ENCODE results near the gene ALDH1B1. TPM values are rescaled to one million over a fixed set of nuclear protein-coding genes. Genes with fewer than 3 reads are reported as not detected.

Gene ALDH1B1
- total RNA-seq, 1 experiment from 2014 or later: 13.3 TPM

DNA sequence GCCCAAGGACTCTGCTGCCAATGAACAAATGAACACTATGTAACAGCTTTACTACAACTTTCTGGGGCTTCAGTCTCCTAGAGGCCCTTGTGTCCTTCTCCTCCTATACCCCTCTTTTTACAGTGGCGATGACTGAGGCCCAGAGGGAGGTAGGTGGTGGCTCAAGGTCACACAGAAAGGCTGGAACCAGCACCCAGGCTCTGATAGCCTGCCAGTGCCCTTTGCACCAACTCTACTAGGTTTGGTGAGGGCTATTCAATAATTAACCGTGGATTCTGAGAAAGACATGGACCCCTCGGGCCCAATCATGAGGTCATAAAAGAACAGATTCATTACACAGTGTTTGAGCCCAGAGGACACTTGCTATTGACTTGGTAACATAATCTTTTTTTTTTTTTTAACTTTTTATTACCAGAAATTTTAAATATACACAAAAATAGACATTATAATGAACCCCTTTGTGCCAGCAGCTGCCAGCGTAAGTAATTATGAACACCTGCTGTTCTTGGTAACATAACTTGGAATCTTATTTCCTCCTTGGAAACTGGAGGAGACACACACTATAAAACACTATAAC lies 6.1 kb upstream of the ALDH1B1 start:
- TF ChIP-seq, protein P1, sequence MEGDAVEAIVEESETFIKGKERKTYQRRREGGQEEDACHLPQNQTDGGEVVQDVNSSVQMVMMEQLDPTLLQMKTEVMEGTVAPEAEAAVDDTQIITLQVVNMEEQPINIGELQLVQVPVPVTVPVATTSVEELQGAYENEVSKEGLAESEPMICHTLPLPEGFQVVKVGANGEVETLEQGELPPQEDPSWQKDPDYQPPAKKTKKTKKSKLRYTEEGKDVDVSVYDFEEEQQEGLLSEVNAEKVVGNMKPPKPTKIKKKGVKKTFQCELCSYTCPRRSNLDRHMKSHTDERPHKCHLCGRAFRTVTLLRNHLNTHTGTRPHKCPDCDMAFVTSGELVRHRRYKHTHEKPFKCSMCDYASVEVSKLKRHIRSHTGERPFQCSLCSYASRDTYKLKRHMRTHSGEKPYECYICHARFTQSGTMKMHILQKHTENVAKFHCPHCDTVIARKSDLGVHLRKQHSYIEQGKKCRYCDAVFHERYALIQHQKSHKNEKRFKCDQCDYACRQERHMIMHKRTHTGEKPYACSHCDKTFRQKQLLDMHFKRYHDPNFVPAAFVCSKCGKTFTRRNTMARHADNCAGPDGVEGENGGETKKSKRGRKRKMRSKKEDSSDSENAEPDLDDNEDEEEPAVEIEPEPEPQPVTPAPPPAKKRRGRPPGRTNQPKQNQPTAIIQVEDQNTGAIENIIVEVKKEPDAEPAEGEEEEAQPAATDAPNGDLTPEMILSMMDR (IDR thresholded peaks at IDR 0.05; ENCODE audit: unreplicated experiment): no peak
- DNase-seq: no peak
- BruUV-seq (replicated peaks): no TSS peak
- CTCF ChIA-PET: no interaction called here
- H3K9me3 Mint-ChIP-seq (ENCODE audit: low read depth, unreplicated experiment): peaks cover 4% of the 10 kb centered on the region
- H3K36me3 Mint-ChIP-seq (ENCODE audit: insufficient read depth, unreplicated experiment): peaks cover 3% of the 10 kb centered on the region
- no peak overlapping the region for H3K4me3 Mint-ChIP-seq (ENCODE audit: low read depth, unreplicated experiment)
- no peak overlapping the region for H3K27ac Mint-ChIP-seq (ENCODE audit: unreplicated experiment)
- intact Hi-C loops (cut with micrococcal nuclease; ENCODE audit: unreplicated experiment): no loop called here
- peaks cover 3% of the 10 kb centered on the region for H3K4me1 Mint-ChIP-seq (ENCODE audit: low read depth, unreplicated experiment)
- H3K27me3 Mint-ChIP-seq (ENCODE audit: unreplicated experiment): no peaks in the 10 kb centered on the region

DNA sequence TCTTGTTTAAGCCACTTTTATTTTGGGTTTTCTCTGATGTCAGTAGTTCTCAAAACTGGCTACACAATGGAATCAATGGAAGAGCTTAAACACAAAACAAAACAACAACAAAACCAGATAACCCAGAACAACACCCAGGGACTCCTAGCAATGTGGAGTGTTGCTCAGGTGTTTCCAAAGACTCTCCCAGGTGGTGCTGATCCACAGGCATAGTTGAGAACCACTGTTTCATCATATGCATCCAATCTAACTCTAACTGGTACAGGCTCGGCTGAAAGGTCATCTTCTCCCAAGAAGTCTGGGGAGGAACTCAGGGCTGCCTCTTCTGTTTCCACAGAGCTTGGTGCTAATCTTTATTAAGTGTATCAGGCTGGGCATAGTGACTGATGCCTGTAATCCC lies 5.4 kb upstream of the ALDH1B1 start:
- H3K9me3 Mint-ChIP-seq (ENCODE audit: low read depth, unreplicated experiment): peaks cover 4% of the 10 kb centered on the region
- CTCF ChIA-PET: no interaction called here
- DNase-seq: no peak
- no peaks in the 10 kb centered on the region for H3K4me1 Mint-ChIP-seq (ENCODE audit: low read depth, unreplicated experiment)
- intact Hi-C loops (cut with micrococcal nuclease; ENCODE audit: unreplicated experiment): no loop called here
- H3K27me3 Mint-ChIP-seq (ENCODE audit: unreplicated experiment): no peaks in the 10 kb centered on the region
- peaks cover 3% of the 10 kb centered on the region for H3K36me3 Mint-ChIP-seq (ENCODE audit: insufficient read depth, unreplicated experiment)
- no peak overlapping the region for H3K27ac Mint-ChIP-seq (ENCODE audit: unreplicated experiment)
- no TSS peak for BruUV-seq (replicated peaks)
- TF ChIP-seq, protein P1 (IDR thresholded peaks at IDR 0.05; ENCODE audit: unreplicated experiment): no peak
- H3K4me3 Mint-ChIP-seq (ENCODE audit: low read depth, unreplicated experiment): no peak overlapping the region

DNA sequence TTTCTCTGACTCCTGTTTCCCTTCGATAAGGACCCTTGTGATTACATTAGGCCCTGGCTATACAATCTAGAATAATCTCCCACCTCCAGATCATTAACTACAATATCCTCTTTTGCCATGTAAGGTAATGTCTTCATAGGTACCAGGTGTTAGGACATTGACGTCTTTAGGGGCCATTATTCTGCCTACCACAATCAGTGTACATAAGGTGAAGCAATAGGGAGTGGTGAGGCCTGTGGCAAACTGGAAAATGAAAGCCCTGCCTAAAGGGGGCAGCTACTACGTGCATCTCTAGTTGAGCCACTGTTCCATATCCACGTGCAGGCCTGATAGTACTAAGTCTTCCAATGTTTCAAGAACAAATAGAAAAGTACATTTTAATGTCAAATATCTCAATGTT lies 4.8 kb upstream of the ALDH1B1 start:
- no peak overlapping the region for H3K4me3 Mint-ChIP-seq (ENCODE audit: low read depth, unreplicated experiment)
- no TSS peak for BruUV-seq (replicated peaks)
- H3K36me3 Mint-ChIP-seq (ENCODE audit: insufficient read depth, unreplicated experiment): peaks cover 6% of the 10 kb centered on the region
- no peaks in the 10 kb centered on the region for H3K27me3 Mint-ChIP-seq (ENCODE audit: unreplicated experiment)
- TF ChIP-seq, protein P1 (IDR thresholded peaks at IDR 0.05; ENCODE audit: unreplicated experiment): no peak
- CTCF ChIA-PET: no interaction called here
- intact Hi-C loops (cut with micrococcal nuclease; ENCODE audit: unreplicated experiment): no loop called here
- H3K27ac Mint-ChIP-seq (ENCODE audit: unreplicated experiment): no peak overlapping the region
- DNase-seq: no peak
- H3K4me1 Mint-ChIP-seq (ENCODE audit: low read depth, unreplicated experiment): no peaks in the 10 kb centered on the region
- peaks cover 4% of the 10 kb centered on the region for H3K9me3 Mint-ChIP-seq (ENCODE audit: low read depth, unreplicated experiment)

DNA sequence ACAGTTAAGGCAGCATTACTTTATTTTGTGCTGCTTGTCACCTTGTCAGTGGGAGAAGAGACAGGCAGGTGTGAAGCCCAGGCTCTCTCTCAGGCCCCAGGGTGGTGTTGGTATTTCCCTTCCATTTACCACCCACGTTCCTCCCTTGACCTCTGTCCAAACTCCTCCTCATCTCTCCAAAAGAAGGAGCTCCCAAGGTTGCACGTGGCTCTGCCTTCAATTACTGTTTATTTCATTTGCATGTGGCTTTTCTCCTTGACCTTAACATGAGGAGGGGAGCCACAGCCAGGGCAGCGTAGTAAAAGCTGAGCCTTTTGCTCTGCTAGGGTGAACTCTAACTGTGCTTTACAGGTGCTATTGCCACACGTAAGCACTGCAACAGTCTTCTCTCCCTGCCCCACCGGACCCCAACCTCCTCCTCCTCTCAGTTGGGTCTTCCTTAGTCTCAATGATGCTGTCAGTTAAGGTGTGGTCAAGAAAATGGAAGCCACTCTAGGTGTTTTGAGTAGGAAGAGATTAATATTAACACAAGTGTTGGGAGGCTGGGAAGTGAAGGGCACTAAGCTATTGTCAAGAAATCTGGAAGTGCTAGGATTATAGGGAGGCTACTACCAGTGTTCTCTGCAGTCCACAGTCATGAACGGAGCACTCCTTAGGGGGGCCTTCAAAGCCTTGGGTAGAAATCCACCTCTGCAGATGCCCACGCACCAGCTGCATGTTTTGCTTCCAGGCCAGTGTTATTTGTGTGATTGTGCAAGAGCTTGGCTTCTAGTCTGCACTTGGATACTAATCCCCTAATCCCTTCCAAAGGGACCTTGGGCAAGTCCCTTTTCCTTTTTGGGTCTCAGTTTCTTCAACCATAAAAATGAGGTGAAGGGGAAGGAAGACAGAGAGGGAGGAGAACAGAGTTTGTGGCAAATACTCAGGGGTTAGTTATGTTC lies 3.9 kb upstream of the ALDH1B1 start:
- H3K27me3 Mint-ChIP-seq (ENCODE audit: unreplicated experiment): no peaks in the 10 kb centered on the region
- no TSS peak for BruUV-seq (replicated peaks)
- no peak for DNase-seq
- H3K27ac Mint-ChIP-seq (ENCODE audit: unreplicated experiment): no peak overlapping the region
- H3K36me3 Mint-ChIP-seq (ENCODE audit: insufficient read depth, unreplicated experiment): peaks cover 11% of the 10 kb centered on the region
- no peak overlapping the region for H3K4me3 Mint-ChIP-seq (ENCODE audit: low read depth, unreplicated experiment)
- peaks cover 4% of the 10 kb centered on the region for H3K9me3 Mint-ChIP-seq (ENCODE audit: low read depth, unreplicated experiment)
- H3K4me1 Mint-ChIP-seq (ENCODE audit: low read depth, unreplicated experiment): peaks cover 2% of the 10 kb centered on the region
- TF ChIP-seq, protein P1 (IDR thresholded peaks at IDR 0.05; ENCODE audit: unreplicated experiment): no peak
- CTCF ChIA-PET: no interaction called here
- intact Hi-C loops (cut with micrococcal nuclease; ENCODE audit: unreplicated experiment): no loop called here

Measured in Calu3 (cell line).